Aorta (tissue), 5 donors: ENCODE results near the gene MAPK9. TPM values are rescaled to one million over a fixed set of nuclear protein-coding genes. Genes with fewer than 3 reads are reported as not detected.

ENCODE experiments used
- ATAC-seq: fragments of 200-7000 bp; cut with Tn5 transposase; one replicate; pipeline ENCODE4 v1.9.1; 2022; ENCODE audit warnings: moderate library complexity; ENCODE audit not compliant: low FRiP score
- DNase-seq, 2 donors: peaks; one replicate each; pipeline ENCODE4 v3.0.0-alpha.2; 2020
- H3K27ac ChIP-seq, 2 donors: one replicate each; pipeline ENCODE4 v1.5.1; 2013; ENCODE audit warnings: low read length in 2 of 2, mild to moderate bottlenecking in 2 of 2, moderate library complexity in 2 of 2, control low read depth in 1 of 2, inconsistent platforms in 1 of 2, low read depth in 1 of 2
- H3K27me3 ChIP-seq, 2 donors: one replicate each; pipeline ENCODE4 v1.6.1; 2013; ENCODE audit warnings: control low read depth in 1 of 2, low read length in 1 of 2, mild to moderate bottlenecking in 1 of 2, moderate library complexity in 1 of 2; ENCODE audit not compliant: insufficient read depth in 2 of 2, control insufficient read depth in 1 of 2
- H3K36me3 ChIP-seq, 2 donors: one replicate each; pipeline ENCODE4 v1.6.1; 2013; ENCODE audit warnings: control low read depth in 1 of 2, low read length in 1 of 2, mild to moderate bottlenecking in 1 of 2; ENCODE audit not compliant: insufficient read depth in 2 of 2, control insufficient read depth in 1 of 2
- H3K4me1 ChIP-seq, 2 donors: one replicate each; pipeline ENCODE4 v1.6.1; 2013; ENCODE audit warnings: low read length in 2 of 2, control low read depth in 1 of 2, mild to moderate bottlenecking in 1 of 2, moderate library complexity in 1 of 2; ENCODE audit not compliant: insufficient read depth in 2 of 2, control insufficient read depth in 1 of 2
- H3K4me3 ChIP-seq, 2 donors: one replicate each; pipeline ENCODE4 v1.5.1; 2013; ENCODE audit warnings: low read length in 2 of 2, control low read depth in 1 of 2, mild to moderate bottlenecking in 1 of 2
- H3K9me3 ChIP-seq: one replicate; pipeline ENCODE4 v1.6.1; 2013; ENCODE audit warnings: mild to moderate bottlenecking, low read length; ENCODE audit not compliant: control insufficient read depth
- WGBS, 2 donors: extraction: QIAGEN DNeasy Blood & Tissue Kit; methylation state at CpG; one replicate each; pipeline ENCODE4 v1.1.7; 2013; 5-methylcytosine and 5-hydroxymethylcytosine counted together
- intact Hi-C, 2 donors: fragments of 100-400 bp; cut with DNase I; formaldehyde crosslinking; loops; one replicate each; pipeline versions ENCODE4 v1.14.2 to v1.15.0; 2022
- polyA plus RNA-seq, 2 donors: library from polyadenylated mRNA; stranded (reverse); fragments of 200-250 nt; gene quantifications; one replicate each; pipeline ENCODE4 v1.2.3, GENCODE V29; 2013
- total RNA-seq, 2 donors: library from RNA; stranded (reverse); fragmentation: NEBNext Ultra II Directional; extraction: Animal tissue kit (Norgen Biotek cat#: 25700); gene quantifications; one replicate each; pipeline ENCODE4 v1.2.1, GENCODE V29; 2021
- donor health status: healthy with polysubstance abuse.
- donor health status: Bipolar disorder and iron deficiency.
- donor health status: DM: no; HTN: no; CAD: no.
- donor health status: DM: no; HTN: no; CAD: no.
- donor health status: DM: yes; HTN: yes; CAD: no.

Gene MAPK9
- total and polyA plus RNA-seq, 4 donors: 15.8 to 36.4 (median 26.7) TPM

DNA sequence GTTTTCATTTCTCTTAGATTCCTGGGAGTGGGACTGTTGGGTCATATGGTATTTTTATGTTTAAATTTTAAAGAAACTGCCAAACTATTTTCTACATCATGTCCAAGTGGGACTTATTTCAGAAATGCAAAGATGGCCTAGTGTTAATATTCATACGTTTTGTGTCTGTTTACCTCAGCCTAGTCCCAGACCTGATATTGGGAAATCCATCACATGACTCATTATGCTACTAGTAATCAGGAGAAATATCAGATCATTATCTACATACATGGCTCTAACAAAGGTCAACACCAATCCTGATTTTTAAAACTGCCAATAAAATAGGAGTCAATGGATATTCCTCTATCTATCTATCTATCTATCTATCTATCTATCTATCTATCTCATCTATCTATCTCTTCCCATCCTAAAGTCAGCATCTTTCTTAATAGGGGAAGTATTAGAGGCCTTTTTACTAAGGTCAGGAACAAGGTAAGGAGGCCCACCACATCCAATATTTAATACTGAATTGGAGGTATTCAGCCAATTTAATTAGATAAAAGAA, 87.5 kb downstream of the MAPK9 start:
- Histone ChIP-seq H3K27ac (no peak overlapping the region), H3K4me1 (no peaks in the 10 kb centered on the region), H3K36me3 (no peaks in the 10 kb centered on the region), H3K9me3 (no peaks in the 10 kb centered on the region), H3K27me3 (no peaks in the 10 kb centered on the region), H3K4me3 (no peak overlapping the region)
- DNase-seq (no peak), ATAC-seq (no peak)
- WGBS, 2 donors: 78 to 84% methylated on average over 1 of the region's 1 CpG
- intact Hi-C loops: no loop called here

DNA sequence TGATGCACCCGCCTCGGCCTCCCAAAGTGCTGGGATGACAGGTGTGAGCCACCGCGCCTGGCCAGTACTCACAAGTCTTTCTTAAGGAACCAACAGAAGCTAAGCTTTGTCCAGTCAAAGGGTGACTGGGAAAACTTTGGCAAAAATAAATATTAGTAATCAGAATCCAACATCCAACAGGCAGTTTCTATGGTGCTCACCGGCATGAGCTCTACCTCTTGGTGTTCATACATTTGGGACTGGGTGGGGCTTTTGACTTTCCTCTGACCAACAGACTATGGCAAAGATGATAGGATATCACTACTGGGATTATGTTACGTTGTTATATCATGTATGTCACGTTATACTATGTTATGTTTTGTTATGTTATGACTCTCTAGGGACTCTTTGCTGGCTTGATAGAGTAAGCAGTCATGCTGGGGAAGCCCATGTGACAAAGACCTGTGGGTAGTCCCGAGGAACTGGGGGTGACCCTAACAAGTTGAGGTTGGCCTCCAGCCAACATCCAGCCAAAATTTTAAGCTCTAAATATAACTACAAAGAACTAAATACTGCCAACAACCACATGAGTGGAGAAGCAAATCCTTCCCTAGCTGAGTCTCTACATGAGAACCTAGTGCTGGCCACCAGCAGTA, 88.8 kb downstream of the MAPK9 start:
- Histone ChIP-seq H3K4me1 (no peaks in the 10 kb centered on the region), H3K9me3 (peaks cover 1% of the 10 kb centered on the region), H3K27ac (no peak overlapping the region), H3K4me3 (no peak overlapping the region), H3K27me3 (no peaks in the 10 kb centered on the region), H3K36me3 (no peaks in the 10 kb centered on the region)
- no peak for DNase-seq
- intact Hi-C loops: no loop called here
- no peak for ATAC-seq
- WGBS, 2 donors: 52 to 57% methylated on average over 8 of the region's 8 CpGs

DNA sequence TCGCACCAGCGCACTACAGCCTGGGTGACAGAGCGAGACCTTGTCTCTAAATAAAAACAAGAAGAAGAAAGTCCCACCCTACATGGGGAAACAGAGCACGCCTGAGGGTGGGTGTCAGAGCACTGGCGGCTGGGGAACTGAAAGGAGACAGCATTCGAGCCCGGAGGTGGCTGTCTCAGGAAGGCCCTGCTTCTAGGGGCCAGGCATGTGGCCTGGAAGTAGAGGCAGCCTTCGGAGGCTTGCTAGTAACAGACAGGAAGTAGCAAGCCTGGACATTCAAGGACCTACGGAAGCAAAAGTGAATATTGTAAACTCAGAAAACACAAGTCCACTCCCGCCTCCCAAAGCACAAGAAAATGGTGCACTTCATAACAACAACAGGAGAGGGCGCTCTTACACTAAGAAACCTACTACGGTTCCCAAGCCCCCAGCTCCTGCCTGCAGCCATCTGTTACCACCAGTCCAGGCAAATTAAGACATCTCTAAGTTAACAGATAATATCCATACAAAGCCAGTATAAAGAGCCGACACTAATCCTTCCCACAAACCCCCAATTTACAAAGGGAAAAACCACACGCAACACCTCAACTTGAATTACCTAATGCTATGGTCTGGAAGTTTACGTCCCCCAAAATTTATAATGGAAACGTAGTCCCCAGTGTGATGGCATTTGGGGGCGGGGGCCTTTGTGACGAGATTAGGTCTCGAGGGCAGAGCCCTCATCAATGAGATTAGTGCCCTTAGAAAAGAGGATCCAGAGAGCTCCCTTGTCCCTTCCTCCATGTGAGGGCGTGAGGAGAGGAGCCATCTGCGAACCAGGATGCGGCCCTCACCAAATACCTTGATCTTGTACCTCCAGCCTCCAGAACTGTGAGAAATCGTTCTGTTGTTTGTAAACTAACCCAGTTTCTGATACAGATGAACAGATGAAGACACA, 90.6 kb downstream of the MAPK9 start:
- peaks cover 2% of the 10 kb centered on the region for H3K9me3 ChIP-seq
- no peaks in the 10 kb centered on the region for H3K36me3 ChIP-seq
- 74 to 76% methylated on average over 23 of the region's 23 CpGs for WGBS, 2 donors
- H3K4me1 ChIP-seq: no peaks in the 10 kb centered on the region
- ATAC-seq: no peak
- H3K27ac ChIP-seq: no peak overlapping the region
- intact Hi-C loops: no loop called here
- no peak overlapping the region for H3K4me3 ChIP-seq
- no peaks in the 10 kb centered on the region for H3K27me3 ChIP-seq
- no peak for DNase-seq

DNA sequence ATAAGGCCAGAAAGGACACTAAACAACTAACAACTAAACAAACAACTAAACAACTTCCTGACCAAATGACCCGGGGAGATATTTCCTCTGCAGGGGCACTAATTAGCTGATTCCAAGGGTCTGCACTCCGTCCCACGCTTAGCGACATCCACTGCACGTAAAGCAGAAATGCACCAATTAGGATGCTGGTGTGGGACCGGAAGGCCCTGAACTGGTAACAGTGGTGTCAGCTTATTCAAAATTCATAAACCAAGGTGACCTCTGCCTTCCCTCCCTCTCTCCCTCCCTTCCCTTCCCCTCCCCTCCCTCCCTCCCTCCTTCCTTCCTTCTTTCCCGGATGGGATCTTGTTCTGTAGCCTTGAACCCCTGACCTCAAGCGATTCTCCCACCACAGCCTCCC, 92.5 kb downstream of the MAPK9 start:
- intact Hi-C loops: no loop called here
- no peak overlapping the region for H3K27ac ChIP-seq
- ATAC-seq (no peak), DNase-seq (no peak)
- no peaks in the 10 kb centered on the region for H3K4me1 ChIP-seq
- H3K9me3 ChIP-seq: peaks cover 3% of the 10 kb centered on the region
- no peak overlapping the region for H3K4me3 ChIP-seq
- WGBS, 2 donors: 57 to 63% methylated on average over 8 of the region's 8 CpGs
- no peaks in the 10 kb centered on the region for H3K36me3 ChIP-seq
- no peaks in the 10 kb centered on the region for H3K27me3 ChIP-seq

DNA sequence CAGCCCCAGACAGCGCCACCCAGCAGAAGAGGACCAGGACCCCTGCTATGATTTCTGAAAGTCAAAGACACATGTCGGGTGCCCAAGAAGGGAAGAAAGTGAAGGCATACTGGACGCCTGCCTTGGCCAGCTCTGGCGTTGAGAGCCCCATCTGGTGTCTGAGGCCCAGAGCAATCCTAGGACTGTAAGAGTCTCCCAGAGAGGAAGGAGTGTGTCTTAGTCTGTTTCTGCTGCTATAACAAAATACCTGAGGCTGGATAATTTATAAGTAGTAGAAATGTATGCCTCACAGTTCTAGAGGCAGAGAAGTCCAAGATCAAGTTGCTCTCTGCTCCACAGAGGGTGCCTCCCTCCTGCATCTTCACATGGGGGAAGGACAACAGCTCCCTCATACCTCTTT, 93.7 kb downstream of the MAPK9 start:
- intact Hi-C loops: no loop called here
- WGBS, 2 donors: 95 to 99% methylated on average over 4 of the region's 4 CpGs
- no peak for ATAC-seq

DNA sequence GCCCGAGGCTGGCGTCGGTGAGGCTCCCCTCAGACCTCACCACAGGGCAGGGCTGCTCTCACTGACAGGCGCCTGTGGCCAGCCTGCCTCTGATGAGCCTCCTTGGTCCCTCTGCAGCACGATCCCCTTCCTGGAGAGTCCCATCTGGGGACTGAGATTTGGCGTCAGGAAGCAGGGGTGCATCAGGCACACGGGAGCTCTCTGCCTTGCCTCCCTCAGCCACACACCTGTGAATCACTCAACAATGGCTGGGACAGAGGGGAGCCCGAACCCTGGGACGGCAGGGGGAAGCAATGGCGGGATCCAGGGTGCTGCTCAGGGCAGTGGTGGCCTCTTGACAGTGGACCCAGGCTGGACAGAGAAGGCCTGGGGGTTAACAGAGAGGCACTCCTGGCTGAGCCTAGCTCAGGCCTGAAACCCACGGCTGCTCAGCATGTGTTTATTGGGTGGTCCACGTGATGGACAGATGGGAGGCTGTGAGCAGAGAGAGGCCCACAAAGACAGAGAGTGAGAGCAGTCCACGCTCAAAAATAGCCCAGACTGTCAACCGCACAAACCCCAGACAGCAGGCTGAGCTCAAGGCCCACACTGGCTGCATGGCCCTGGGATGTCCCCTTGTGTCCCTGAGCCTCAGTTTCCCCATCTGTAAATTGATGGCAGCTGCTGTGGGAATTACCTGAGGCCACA, 94.7 kb downstream of the MAPK9 start:
- H3K36me3 ChIP-seq: no peaks in the 10 kb centered on the region
- no peaks in the 10 kb centered on the region for H3K4me1 ChIP-seq
- no peak overlapping the region for H3K4me3 ChIP-seq
- DNase-seq: no peak
- peaks cover 3% of the 10 kb centered on the region for H3K9me3 ChIP-seq
- intact Hi-C loops: no loop called here
- no peak overlapping the region for H3K27ac ChIP-seq
- 64 to 75% methylated on average over 14 of the region's 14 CpGs for WGBS, 2 donors
- no peaks in the 10 kb centered on the region for H3K27me3 ChIP-seq
- peak; percentile 36 for ATAC-seq

More for the DNA sequence above, 93.7 kb downstream of the MAPK9 start:
- no peak for DNase-seq
- Histone ChIP-seq H3K4me3 (no peak overlapping the region), H3K27ac (no peak overlapping the region), H3K9me3 (peaks cover 3% of the 10 kb centered on the region), H3K27me3 (no peaks in the 10 kb centered on the region), H3K4me1 (no peaks in the 10 kb centered on the region), H3K36me3 (no peaks in the 10 kb centered on the region)

DNA sequence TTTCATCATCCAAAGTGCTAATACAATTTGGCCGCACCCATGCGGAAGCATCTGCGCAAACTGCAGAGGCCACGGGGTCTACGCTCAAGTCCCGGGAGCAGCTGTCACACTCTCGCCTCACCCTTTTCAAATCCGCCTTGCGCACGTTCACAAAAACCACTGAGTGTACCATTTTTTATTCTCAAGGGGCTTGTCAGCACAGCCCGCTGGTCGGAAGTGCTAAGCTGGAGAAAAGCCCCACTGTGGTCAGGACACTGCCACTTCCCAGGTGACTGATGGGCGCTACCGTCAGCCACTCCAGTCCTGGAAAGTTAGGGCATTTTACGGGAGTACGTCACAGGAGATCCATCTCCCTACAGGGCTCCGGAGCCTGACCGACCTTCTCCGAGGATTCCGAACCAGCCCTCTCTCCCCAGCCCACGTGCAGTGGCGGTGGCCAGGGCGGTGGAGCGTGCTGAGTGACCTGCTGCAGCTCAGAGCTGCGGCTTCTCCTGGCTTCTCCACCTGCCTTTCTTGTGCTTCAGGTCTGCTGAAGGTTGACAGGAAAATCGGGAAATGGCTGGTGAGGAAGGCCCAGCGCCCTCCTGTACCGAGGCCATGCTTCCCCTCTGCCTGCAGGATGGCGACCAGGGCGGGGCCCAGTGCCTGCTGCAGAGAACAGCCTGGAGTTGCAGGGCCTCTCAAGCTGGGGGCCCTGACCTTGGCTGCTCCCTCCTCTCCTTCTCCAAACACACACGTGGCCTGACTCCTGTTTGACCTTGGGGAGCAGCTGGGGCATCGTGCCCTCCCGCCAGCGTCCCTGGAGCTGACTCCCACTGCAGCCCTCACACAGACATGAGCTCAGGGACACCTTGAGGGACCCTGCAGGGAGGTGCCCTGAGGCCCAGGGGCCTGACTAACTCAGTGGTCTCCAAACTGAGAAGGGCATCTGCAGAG, 97.2 kb downstream of the MAPK9 start:
- no peak overlapping the region for H3K27ac ChIP-seq
- ATAC-seq (no peak), DNase-seq (no peak)
- intact Hi-C loops: no loop called here
- no peaks in the 10 kb centered on the region for H3K36me3 ChIP-seq
- H3K27me3 ChIP-seq: no peaks in the 10 kb centered on the region
- peaks cover 3% of the 10 kb centered on the region for H3K9me3 ChIP-seq
- H3K4me3 ChIP-seq: no peak overlapping the region
- no peaks in the 10 kb centered on the region for H3K4me1 ChIP-seq
- WGBS, 2 donors: 83 to 87% methylated on average over 34 of the region's 34 CpGs
